Hippocampal formation (tissue), 2 donors: ENCODE data around the gene ENTPD2.

Experiments used
- DNase-seq, 2 donors: peaks; one replicate each; lab custom pipeline; 2025; lab: John Stamatoyannopoulos, UW

The ENTPD2 gene

GRCh38 chr9:137079401-137079787 lies 25.5 kb upstream of the ENTPD2 start:
- DNase-seq: no peak

GRCh38 chr9:137078701-137079400 lies 25.0 kb upstream of the ENTPD2 start:
- no peak for DNase-seq

- DNase-seq: no peak
Observed at GRCh38 chr9:137077758-137078693, 24.2 kb upstream of the ENTPD2 start.

GRCh38 chr9:137077010-137077747 lies 23.3 kb upstream of the ENTPD2 start, which contains the start of gene UAP1L1:
TSS of gene UAP1L1 (plus strand) at chr9:137077517. CDS start at chr9:137077533, 16 bp downstream.
- DNase-seq: peak; percentile 52 to 82

GRCh38 chr9:137076636-137077009 lies 22.8 kb upstream of the ENTPD2 start:
- no peak for DNase-seq

- DNase-seq: no peak
Observed at GRCh38 chr9:137075275-137075775, 21.5 kb upstream of the ENTPD2 start.

GRCh38 chr9:137074657-137075274 lies 20.9 kb upstream of the ENTPD2 start:
- DNase-seq: no peak

GRCh38 chr9:137073992-137074399 lies 20.1 kb upstream of the ENTPD2 start:
- DNase-seq: no peak

- no peak for DNase-seq
Observed at GRCh38 chr9:137071282-137071681, 17.4 kb upstream of the ENTPD2 start.

- DNase-seq: peak; percentile 76 to 91
Observed at GRCh38 chr9:137070906-137071275, 17.0 kb upstream of the ENTPD2 start.

GRCh38 chr9:137070201-137070905 lies 16.5 kb upstream of the ENTPD2 start, which contains the start of gene SAPCD2:
TSS of gene SAPCD2 (minus strand) at chr9:137070557. CDS start at chr9:137070460, 97 bp downstream.
- DNase-seq: peak; percentile 83 to 86

- no peak for DNase-seq
Observed at GRCh38 chr9:137069508-137070091, 15.7 kb upstream of the ENTPD2 start.

- DNase-seq: no peak
Observed at GRCh38 chr9:137068539-137069507, 15.0 kb upstream of the ENTPD2 start.

- DNase-seq: peak; percentile 66 to 75
Observed at GRCh38 chr9:137067860-137068538, 14.1 kb upstream of the ENTPD2 start.

GRCh38 chr9:137066096-137066861 lies 12.4 kb upstream of the ENTPD2 start:
- no peak for DNase-seq

GRCh38 chr9:137065336-137065967 lies 11.6 kb upstream of the ENTPD2 start:
- DNase-seq: no peak

GRCh38 chr9:137064880-137065164 lies 11.0 kb upstream of the ENTPD2 start:
- DNase-seq: no peak
